Mononuclear cell (primary cell): ENCODE data around the gene LSAMP. TPM values are rescaled to one million over a fixed set of nuclear protein-coding genes. Genes with fewer than 3 reads are reported as not detected.

Experiments
- H3K27me3 ChIP-seq: 2 replicates; pipeline ENCODE4 v1.6.0; 2011; ENCODE audit warnings: low read length, control low read depth; ENCODE audit not compliant: insufficient read depth
- H3K4me1 ChIP-seq: 2 replicates; pipeline ENCODE4 v1.5.1; 2011; ENCODE audit warnings: mild to moderate bottlenecking, low read length, control low read depth; ENCODE audit not compliant: insufficient read depth
- H3K4me3 ChIP-seq: 2 replicates; pipeline ENCODE4 v1.5.1; 2011; ENCODE audit warnings: mild to moderate bottlenecking, low read length, moderate library complexity
- H3K9me3 ChIP-seq: 2 replicates; pipeline ENCODE4 v1.5.1; 2011; ENCODE audit warnings: low read depth, mild to moderate bottlenecking, control low read depth, low read length
- total RNA-seq: library from RNA; depleted of rRNA; stranded (reverse); fragments of >200 nt; gene quantifications from one replicate; pipeline ENCODE4 v1.2.3, GENCODE V29; 2012

The LSAMP gene
- total RNA-seq, 1 donor = not detected

- Histone ChIP-seq H3K27me3 (no peaks in the 10 kb centered on the region), H3K4me1 (no peaks in the 10 kb centered on the region), H3K4me3 (no peak overlapping the region), H3K9me3 (no peaks in the 10 kb centered on the region)
These were observed 608.3 kb downstream of the LSAMP start for GRCh38 chr3:115836944-115837343.

GRCh38 chr3:115835946-115836345, 609.3 kb downstream of the LSAMP start:
- no peaks in the 10 kb centered on the region for H3K9me3 ChIP-seq
- no peaks in the 10 kb centered on the region for H3K27me3 ChIP-seq
- no peak overlapping the region for H3K4me3 ChIP-seq
- no peaks in the 10 kb centered on the region for H3K4me1 ChIP-seq

- H3K9me3 ChIP-seq = no peaks in the 10 kb centered on the region
- no peaks in the 10 kb centered on the region for H3K27me3 ChIP-seq
- no peak overlapping the region for H3K4me3 ChIP-seq
- no peaks in the 10 kb centered on the region for H3K4me1 ChIP-seq
These were observed 611.2 kb downstream of the LSAMP start for GRCh38 chr3:115834068-115834467.

GRCh38 chr3:115833074-115833473, 612.2 kb downstream of the LSAMP start:
- H3K9me3 ChIP-seq = no peaks in the 10 kb centered on the region
- H3K27me3 ChIP-seq = no peaks in the 10 kb centered on the region
- no peak overlapping the region for H3K4me3 ChIP-seq
- H3K4me1 ChIP-seq = no peaks in the 10 kb centered on the region

GRCh38 chr3:115832265-115832664, 613.0 kb downstream of the LSAMP start:
- Histone ChIP-seq H3K4me3 (no peak overlapping the region), H3K27me3 (peaks cover 2% of the 10 kb centered on the region), H3K9me3 (no peaks in the 10 kb centered on the region), H3K4me1 (no peaks in the 10 kb centered on the region)

- no peak overlapping the region for H3K4me3 ChIP-seq
- H3K4me1 ChIP-seq = no peaks in the 10 kb centered on the region
- H3K9me3 ChIP-seq = no peaks in the 10 kb centered on the region
- peaks cover 5% of the 10 kb centered on the region for H3K27me3 ChIP-seq
These were observed 613.4 kb downstream of the LSAMP start for GRCh38 chr3:115831864-115832263.

GRCh38 chr3:115830764-115831395, 614.4 kb downstream of the LSAMP start:
- Histone ChIP-seq H3K4me3 (no peak overlapping the region), H3K9me3 (no peaks in the 10 kb centered on the region), H3K4me1 (no peaks in the 10 kb centered on the region), H3K27me3 (peaks cover 5% of the 10 kb centered on the region)

GRCh38 chr3:115828401-115828800, 616.9 kb downstream of the LSAMP start:
- H3K27me3 ChIP-seq = peaks cover 5% of the 10 kb centered on the region

GRCh38 chr3:115827495-115827894, 617.8 kb downstream of the LSAMP start:
- no peak overlapping the region for H3K4me3 ChIP-seq
- H3K27me3 ChIP-seq = peaks cover 5% of the 10 kb centered on the region
- H3K9me3 ChIP-seq = no peaks in the 10 kb centered on the region
- H3K4me1 ChIP-seq = no peaks in the 10 kb centered on the region

More at GRCh38 chr3:115828401-115828800, 616.9 kb downstream of the LSAMP start:
- Histone ChIP-seq H3K4me3 (no peak overlapping the region), H3K4me1 (no peaks in the 10 kb centered on the region), H3K9me3 (no peaks in the 10 kb centered on the region)

GRCh38 chr3:115825046-115825445, 620.2 kb downstream of the LSAMP start:
- Histone ChIP-seq H3K9me3 (no peaks in the 10 kb centered on the region), H3K27me3 (peaks cover 5% of the 10 kb centered on the region), H3K4me1 (no peaks in the 10 kb centered on the region), H3K4me3 (no peak overlapping the region)

- Histone ChIP-seq H3K9me3 (no peaks in the 10 kb centered on the region), H3K4me3 (no peak overlapping the region), H3K27me3 (peaks cover 5% of the 10 kb centered on the region), H3K4me1 (no peaks in the 10 kb centered on the region)
These were observed 622.2 kb downstream of the LSAMP start for GRCh38 chr3:115823083-115823482.

- Histone ChIP-seq H3K9me3 (no peaks in the 10 kb centered on the region), H3K4me1 (no peaks in the 10 kb centered on the region), H3K27me3 (peaks cover 5% of the 10 kb centered on the region), H3K4me3 (no peak overlapping the region)
These were observed 622.7 kb downstream of the LSAMP start for GRCh38 chr3:115822579-115822978.

GRCh38 chr3:115819785-115820384, 625.4 kb downstream of the LSAMP start:
- Histone ChIP-seq H3K9me3 (no peaks in the 10 kb centered on the region), H3K27me3 (peaks cover 3% of the 10 kb centered on the region), H3K4me1 (no peaks in the 10 kb centered on the region), H3K4me3 (no peak overlapping the region)

- Histone ChIP-seq H3K4me1 (no peaks in the 10 kb centered on the region), H3K4me3 (no peak overlapping the region), H3K9me3 (no peaks in the 10 kb centered on the region), H3K27me3 (peaks cover 3% of the 10 kb centered on the region)
These were observed 630.4 kb downstream of the LSAMP start for GRCh38 chr3:115814778-115815380.

GRCh38 chr3:115814006-115814405, 631.3 kb downstream of the LSAMP start:
- H3K27me3 ChIP-seq = peaks cover 3% of the 10 kb centered on the region
- H3K9me3 ChIP-seq = no peaks in the 10 kb centered on the region
- no peak overlapping the region for H3K4me3 ChIP-seq
- no peaks in the 10 kb centered on the region for H3K4me1 ChIP-seq

- H3K27me3 ChIP-seq = peaks cover 18% of the 10 kb centered on the region
- H3K4me1 ChIP-seq = no peaks in the 10 kb centered on the region
- H3K9me3 ChIP-seq = no peaks in the 10 kb centered on the region
- H3K4me3 ChIP-seq = no peak overlapping the region
These were observed 636.5 kb downstream of the LSAMP start for GRCh38 chr3:115808816-115809215.
